HG02938 (cell line): ENCODE results near the gene TRIM2.
A peak's percentile ranks its signal among the peaks of the same experiment; 100 is the strongest.

Experiments
- ATAC-seq: cut with Tn5 transposase; IDR thresholded peaks from one replicate; pipeline ENCODE4 v1.9.1; 2021; ENCODE audit warnings: mild to moderate bottlenecking, moderate library complexity; ENCODE audit not compliant: unreplicated experiment

The TRIM2 gene

GRCh38 chr4:153325558-153325957, 121.3 kb downstream of the TRIM2 start:
- ATAC-seq = no peak

GRCh38 chr4:153326513-153326912, 122.3 kb downstream of the TRIM2 start:
- no peak for ATAC-seq

DNA sequence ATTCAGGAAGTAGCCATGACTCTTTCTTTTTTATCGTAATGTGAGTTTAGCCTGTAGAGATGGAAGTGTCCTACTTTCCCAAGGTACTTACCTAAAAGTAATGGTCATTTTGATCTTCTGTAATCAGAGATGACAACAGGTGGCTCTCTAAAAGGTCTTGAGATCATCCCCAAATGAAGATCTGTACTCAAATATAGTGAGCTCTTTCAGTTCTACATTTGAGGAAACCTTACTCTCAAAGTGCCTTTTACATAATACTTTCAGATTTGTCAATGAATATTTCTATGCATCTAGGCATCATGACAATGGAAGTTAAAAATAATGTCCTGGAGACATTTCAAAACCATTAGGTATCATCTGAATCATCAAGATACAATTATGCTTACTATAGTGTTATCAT, 123.0 kb downstream of the TRIM2 start:
- no peak for ATAC-seq

- no peak for ATAC-seq
Measured at GRCh38 chr4:153332936-153333335, 128.7 kb downstream of the TRIM2 start.

DNA sequence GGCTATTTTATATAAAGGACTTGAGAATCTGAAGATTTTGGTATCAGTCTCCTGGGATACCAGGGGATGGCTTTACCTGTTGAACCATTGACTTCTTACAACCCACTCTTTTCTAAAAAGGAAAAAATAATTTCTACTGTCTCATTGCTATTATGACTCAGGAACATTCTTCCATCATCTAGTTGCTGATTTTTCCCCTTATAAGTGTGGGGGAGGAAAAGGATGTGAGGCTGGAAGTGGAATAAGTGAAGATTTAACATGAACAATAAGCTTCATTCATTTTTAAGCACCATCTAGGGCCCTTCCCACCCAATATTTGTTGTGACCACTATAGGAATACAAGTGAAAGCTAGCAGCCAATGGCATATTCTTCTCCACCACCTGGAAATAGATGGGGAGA, 129.6 kb downstream of the TRIM2 start:
- ATAC-seq = no peak

DNA sequence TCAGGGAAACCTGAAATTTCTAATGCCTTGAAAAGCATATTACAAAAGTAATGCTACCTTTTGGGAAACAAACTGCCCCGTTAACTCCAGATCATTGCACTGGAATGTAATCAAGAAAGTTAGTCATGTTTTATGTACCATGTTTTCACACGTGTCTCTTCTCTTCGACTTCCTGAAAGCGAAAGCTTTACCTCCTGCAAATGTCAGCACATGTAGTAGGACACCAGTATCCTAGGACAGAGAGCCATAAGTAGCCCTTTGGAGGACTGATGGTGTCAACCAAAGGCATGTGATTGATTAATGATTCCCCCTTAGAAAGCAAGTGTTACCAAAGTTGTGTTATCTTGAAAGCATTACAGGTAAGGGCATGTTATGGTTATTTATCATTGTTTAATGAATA, 131.4 kb downstream of the TRIM2 start:
- no peak for ATAC-seq

- no peak for ATAC-seq
Measured at GRCh38 chr4:153337686-153338085, 133.4 kb downstream of the TRIM2 start.

DNA sequence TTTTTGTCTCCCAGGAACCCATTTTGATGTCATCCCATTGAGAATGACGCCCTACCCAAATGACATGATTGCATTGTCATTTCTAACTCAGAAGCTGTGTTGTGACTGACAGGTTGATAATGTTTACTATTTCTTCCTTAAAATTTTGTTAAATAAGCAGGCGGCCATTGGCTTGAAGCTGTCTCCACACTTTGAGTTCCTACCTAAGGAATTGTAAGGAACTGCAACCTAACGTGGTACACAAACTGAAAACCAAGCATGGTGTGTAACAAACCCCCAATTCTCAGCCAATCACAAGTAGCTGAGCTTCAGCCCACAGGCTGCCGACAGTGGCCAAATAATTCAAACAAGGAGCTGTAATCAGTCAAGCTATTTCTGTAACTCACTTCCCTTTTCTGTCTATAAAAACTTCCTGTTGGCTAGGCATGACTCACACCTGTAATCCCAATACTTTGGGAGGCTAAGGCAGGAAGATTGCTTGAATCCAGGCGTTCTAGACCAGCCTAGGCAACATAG, 137.4 kb downstream of the TRIM2 start:
- ATAC-seq = no peak

DNA sequence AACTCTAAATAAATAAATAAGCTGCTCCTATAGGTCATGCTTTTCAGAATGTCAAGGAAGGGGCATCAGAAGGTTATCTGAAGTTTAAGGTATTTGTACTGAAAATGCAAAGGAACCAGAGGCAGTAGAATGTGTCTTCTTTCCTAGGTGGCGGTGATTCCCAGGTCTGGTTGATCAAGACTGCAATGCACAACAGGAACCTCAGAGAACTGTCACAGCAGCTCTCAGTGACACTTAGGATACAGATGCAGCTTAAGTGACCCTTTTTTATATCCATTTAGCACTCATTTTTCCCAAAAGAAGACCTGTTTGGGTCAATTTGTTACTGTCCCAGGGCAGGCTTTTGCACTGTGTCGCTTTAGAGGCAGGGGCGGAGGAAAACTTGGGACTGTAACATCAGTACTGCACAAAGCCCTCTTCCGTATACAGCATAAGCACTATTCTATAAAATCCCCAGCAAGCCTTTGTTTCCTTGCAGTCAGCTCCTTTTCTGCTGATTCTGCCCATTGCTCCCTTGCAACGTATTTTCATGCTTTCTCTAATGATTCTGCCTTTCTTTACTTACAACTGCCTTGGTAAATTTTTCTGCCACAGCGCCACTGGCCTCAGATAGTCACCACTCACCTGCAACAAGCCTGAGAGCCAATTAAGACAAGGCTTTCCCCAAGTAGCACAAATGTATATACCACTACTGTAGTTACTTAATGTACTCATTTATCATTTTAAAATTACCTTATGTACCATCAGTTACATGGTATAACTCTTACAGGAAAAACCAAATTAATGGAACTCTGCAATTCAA, 138.7 kb downstream of the TRIM2 start:
- no peak for ATAC-seq

DNA sequence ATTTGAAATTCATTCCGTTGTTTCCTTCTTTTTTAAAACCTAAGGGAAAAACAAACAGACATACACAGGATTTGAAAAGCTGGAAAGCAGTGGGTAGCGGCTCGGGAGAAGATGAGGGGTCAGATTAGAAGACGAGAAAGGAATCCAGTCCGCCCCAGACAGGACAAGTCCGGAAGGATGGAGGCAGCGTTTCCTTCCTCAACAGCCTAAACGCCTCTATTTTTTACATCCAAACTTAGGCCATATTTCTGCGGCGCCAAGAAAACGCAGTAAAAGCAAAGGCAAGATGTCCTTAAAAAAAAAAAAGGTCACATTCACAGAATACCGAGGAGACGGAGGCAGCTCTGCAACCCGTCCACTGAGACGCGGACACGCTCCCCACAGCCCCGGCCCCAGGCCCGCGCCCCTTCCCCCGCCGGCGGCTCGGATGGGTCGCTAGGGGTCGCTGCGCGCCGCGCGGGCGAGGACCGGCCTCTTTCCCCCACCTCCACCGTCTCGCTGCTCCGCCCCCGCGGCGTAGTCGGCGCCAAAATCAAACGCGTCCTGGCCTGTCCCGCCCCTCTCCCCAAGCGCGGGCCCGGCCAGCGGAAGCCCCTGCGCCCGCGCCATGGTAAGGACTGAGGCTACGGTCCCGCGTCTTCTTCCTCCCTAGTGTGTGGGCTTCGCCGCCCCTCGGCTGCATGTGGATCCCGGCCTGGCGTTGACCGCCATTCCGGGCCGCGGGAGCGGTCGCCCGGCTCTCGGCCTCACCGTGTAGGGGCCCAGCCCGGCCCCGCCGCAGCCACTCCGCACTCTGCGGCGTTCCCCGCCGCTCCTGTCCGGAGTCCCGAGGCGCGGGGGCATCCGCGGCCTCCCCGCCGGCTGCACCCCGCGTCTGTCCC, 140.1 kb downstream of the TRIM2 start, which contains the start of gene MND1:
TSS of gene MND1 (plus strand) at position 558 of the 881 bp plus-strand sequence. CDS start at position 608, 50 bp downstream.
- ATAC-seq = peak; percentile 73

DNA sequence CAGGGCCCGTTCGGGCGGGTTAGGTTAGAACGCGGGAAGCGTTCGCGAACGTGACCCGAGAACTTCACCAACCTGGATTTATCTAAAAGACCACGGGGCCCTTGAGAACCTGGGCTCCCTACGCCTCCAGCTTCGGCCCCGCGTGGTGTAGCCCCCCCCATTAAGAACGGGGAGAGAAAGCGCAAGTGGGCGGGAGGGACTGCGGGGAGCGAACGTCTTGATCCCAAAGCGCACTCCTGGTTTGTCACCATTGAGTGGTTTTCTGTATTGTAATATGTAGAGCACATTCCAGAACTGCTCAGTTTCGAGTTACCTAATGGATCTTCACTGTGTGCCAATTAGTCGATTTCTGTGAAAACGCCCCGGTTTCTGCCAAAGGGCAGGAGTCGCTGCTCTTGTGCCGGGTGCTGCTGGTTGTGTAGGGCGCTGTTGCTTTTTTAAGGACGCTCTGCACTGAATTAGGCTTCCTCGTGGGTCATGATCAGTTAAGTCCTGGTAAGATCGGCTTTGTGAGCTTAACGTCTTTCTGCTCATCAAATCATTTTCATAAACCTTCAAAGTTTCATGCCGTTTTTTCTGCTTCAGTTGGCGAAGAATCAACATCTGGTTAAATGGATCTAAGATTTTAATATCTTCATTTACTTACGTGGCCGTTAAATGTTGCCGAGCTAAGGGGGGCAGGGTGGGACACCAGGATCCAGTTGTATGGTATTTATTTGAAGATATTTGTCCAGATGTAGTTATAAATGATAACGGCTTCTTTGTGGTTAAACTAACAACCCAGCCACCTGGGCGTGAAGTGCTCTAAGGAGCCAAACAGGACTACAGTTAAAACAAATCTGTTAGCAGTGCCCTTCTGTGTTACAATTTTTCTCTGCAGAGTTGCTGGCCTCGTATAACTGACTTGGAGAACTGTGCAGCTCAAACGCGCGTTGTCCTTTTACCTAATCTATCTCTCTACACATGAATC, 141.1 kb downstream of the TRIM2 start:
- ATAC-seq = peak; percentile 24

- ATAC-seq = no peak
Measured at GRCh38 chr4:153346031-153346430, 141.8 kb downstream of the TRIM2 start.

- ATAC-seq = no peak
Measured at GRCh38 chr4:153346563-153346962, 142.3 kb downstream of the TRIM2 start.

DNA sequence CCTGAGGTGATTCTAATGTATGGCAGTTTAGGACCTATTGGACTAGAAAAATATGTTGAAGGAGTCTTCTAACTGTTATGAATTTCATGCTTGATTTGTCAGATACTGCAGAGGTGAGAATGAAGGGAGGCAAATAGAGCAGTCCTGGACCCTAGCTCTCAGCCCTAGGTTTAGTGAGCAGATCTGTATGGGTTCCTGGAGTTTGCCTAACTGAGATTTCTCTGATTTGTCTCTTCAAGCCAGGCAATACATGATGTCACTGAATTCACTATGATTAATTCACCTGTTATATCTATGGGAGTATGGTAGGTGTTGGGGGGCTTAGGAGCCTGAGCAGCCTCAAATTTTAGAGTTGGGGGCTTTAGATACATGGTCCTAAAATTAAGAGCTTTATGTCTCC, 142.9 kb downstream of the TRIM2 start:
- no peak for ATAC-seq

DNA sequence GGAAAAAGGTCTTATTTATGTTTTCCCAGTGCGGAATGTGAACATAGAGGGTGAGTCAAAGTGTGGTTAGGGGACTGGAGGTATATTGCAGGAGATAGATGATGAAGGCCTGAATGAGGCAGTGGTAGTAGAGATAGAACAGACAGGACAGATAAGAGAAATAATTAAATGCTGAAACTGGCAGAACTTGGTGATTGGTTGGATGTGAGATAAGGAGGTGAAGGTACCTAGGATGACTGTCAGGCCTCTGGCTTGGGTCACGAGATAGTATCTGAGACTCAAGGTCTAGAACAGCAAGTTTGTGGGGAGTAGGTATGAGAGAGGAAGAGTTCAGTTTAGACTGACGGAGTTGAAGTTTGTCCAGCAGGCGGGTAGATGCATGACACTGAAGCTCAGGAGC, 143.8 kb downstream of the TRIM2 start:
- ATAC-seq = no peak

DNA sequence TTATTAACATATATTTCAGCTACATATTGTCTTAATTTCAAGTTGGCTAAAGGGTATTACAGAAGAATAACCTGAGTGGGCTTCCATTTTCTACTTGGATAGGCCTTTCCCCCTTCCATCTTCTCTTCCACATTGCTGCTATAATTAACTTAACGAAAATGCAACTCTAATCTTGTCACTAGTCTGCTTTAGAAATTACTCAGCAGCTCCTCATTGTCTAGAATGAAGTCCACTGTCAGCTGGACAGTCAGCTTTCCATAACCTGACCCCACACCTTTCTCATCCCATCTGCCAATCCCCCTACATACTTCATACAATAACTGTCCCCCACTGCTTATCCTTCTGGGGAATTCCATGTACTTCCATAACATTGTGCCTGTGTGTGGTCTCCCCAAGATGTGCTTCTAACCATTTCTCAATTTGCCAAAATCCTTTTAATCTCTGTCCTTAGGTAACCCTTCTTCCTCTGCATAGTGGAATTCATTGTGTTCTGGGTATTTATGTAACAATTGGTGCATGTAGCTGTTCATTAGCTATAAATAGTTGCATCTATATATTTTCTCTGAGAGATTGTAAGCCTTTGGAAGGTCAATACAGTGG, 145.1 kb downstream of the TRIM2 start:
- ATAC-seq = no peak

- no peak for ATAC-seq
Measured at GRCh38 chr4:153362184-153362583, 157.9 kb downstream of the TRIM2 start.

GRCh38 chr4:153364061-153364460, 159.8 kb downstream of the TRIM2 start:
- ATAC-seq = no peak

- no peak for ATAC-seq
Measured at GRCh38 chr4:153365003-153365402, 160.8 kb downstream of the TRIM2 start.

DNA sequence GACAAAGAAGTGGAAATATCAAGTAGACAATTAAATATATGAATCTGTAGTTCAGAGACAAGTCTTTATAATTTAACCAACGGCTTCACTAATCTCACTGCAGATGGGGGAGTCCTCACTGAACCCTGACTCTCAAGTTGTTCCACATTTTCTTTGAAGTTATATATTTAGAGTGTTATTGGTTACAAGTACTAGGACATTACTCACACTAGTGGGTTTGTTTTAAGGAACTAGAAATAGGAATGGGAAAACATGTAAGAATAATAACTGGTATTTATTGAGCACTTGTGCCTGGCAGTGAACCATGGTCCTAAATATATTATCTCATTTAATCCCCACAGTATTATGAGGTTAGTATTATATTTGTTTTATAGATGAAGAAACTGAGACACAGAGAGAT, 162.2 kb downstream of the TRIM2 start:
- ATAC-seq = no peak
